HepG2 (cell line): Measurements from ENCODE around the gene PPCDC. TPM values are rescaled to one million over a fixed set of nuclear protein-coding genes. Genes with fewer than 3 reads are reported as not detected.

Source experiments
- JUNB ChIP-seq: sonication (generic); formaldehyde crosslinking; IDR thresholded peaks from 2 replicates; pipeline ENCODE4 v1.8.0; 2022; ENCODE audit warnings: missing genetic modification reagents, mild to moderate bottlenecking, borderline replicate concordance
- NR0B2 ChIP-seq: sonication (generic); formaldehyde crosslinking; IDR thresholded peaks from 2 replicates; pipeline ENCODE4 v1.4.0; 2020; ENCODE audit warnings: mild to moderate bottlenecking, missing genetic modification reagents
- STAT6 ChIP-seq: sonication (generic); formaldehyde crosslinking; IDR thresholded peaks from 2 replicates; pipeline ENCODE4 v1.4.0; 2020; ENCODE audit warnings: missing genetic modification reagents, mild to moderate bottlenecking, borderline replicate concordance
- ZBTB42 ChIP-seq: sonication (generic); formaldehyde crosslinking; IDR thresholded peaks from 2 replicates; pipeline ENCODE4 v1.5.0; 2020; ENCODE audit warnings: mild to moderate bottlenecking, missing genetic modification reagents
- ZFP91 ChIP-seq: sonication (generic); formaldehyde crosslinking; IDR thresholded peaks from 2 replicates; pipeline ENCODE4 v1.9.0; 2022; ENCODE audit warnings: missing genetic modification reagents, mild to moderate bottlenecking, borderline replicate concordance
- ZNF207 ChIP-seq: fragments of 450-650 bp; IDR thresholded peaks from 2 replicates; pipeline ENCODE4 v1.6.1; 2016; ENCODE audit warnings: antibody characterized with exemption, borderline replicate concordance
- ZNF737 ChIP-seq: sonication (generic); formaldehyde crosslinking; IDR thresholded peaks from 2 replicates; pipeline ENCODE4 v1.5.0; 2020; ENCODE audit warnings: missing genetic modification reagents, mild to moderate bottlenecking, borderline replicate concordance
- polyA plus RNA-seq, 8 experiments: library from polyadenylated mRNA; depleted of rRNA in 3 of 8; stranded (reverse) in 7 of 8; unstranded in 1 of 8; fragments of >200 nt; fragmentation: Illumina TruSeq in 4 of 8; extraction: Trizol in 4 of 8; gene quantifications; 2 replicates each; pipeline versions ENCODE4 v1.2.1 to v1.2.3, GENCODE V29; 2011 to 2016; ENCODE audit warnings: low read depth in 4 of 8, missing spikeins in 1 of 8, mixed read lengths in 1 of 8; ENCODE audit not compliant: insufficient read depth in 1 of 8
- total RNA-seq, 5 experiments: library from RNA; depleted of rRNA; stranded (reverse); fragments of >200 nt; fragmentation: Illumina TruSeq; extraction: Trizol; gene quantifications; 2 replicates each; pipeline ENCODE4 v1.2.3, GENCODE V29; 2016; ENCODE audit warnings: low read depth in 1 of 5

PPCDC gene
- total and polyA plus RNA-seq, 2 of the 13 experiments (the other 11 are each of a cell fraction or from before 2014, with no cell fraction given), result 12.3 to 12.8 TPM

- no peak for TF ChIP-seq ZFP91
- no peak for TF ChIP-seq ZBTB42
- no peak for TF ChIP-seq ZNF737 (CRISPR knock-in tag)
- TF ChIP-seq JUNB, result no peak
- TF ChIP-seq STAT6 (CRISPR knock-in tag), result no peak
- 0 out of 2 replicates have a peak, but pooled peaks have one; percentile 15 for TF ChIP-seq NR0B2 (CRISPR knock-in tag)
- TF ChIP-seq ZNF207, result no peak
These were observed 21.0 kb downstream of the PPCDC start (continued) for GRCh38 chr15:75044258-75044878.
